Measurements from ENCODE around the gene USP47.

The USP47 gene

DNA sequence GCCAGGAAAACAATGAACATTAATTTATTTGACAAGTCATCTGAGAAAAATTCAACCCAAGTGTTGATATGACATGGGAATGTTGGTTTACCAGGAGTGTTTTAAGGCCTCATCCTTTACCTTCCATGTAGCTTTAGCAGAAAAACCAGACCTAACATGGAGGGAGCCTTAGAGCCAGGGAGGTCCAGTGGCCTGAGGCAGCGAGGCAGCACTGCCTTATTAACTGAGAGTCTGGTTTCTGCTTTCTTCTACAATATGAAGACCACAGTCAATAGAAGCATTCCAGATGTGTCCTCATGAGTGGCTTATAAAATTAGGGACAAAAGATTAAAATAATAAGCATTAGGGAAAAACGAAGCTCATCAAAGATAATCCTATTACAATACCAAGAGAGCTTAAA is 105.1 kb downstream of the USP47 start:
- DNase-seq (ENCODE audit: low read depth) = no peak
- no peak overlapping the region for H3K4me3 ChIP-seq (ENCODE audit: low read length)

DNA sequence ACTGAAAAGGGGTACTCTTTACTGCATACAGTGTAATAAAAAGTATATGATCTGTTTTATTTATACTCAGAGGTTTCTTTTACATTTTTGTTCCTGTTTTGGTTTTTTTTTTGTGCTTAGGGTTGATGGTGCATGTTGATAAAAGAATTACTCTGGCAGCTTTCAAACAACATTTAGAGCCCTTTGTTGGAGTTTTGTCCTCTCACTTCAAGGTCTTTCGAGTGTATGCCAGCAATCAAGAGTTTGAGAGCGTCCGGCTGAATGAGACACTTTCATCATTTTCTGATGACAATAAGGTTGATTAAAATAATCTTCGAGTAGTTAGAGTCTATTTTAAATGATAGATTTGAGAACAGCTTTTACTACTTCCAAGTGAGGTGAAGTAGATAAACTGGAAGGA is 106.1 kb downstream of the USP47 start:
- no peak overlapping the region for H3K4me3 ChIP-seq (ENCODE audit: low read length)
- TF ChIP-seq CTCF (IDR thresholded peaks at IDR 0.05; ENCODE audit: insufficient read depth, low read depth, low read length, missing control alignments) = no peak
- DNase-seq (ENCODE audit: low read depth) = no peak

More for the DNA sequence above, 105.1 kb downstream of the USP47 start:
- no peak for TF ChIP-seq CTCF (IDR thresholded peaks at IDR 0.05; ENCODE audit: insufficient read depth, low read depth, low read length, missing control alignments)

DNA sequence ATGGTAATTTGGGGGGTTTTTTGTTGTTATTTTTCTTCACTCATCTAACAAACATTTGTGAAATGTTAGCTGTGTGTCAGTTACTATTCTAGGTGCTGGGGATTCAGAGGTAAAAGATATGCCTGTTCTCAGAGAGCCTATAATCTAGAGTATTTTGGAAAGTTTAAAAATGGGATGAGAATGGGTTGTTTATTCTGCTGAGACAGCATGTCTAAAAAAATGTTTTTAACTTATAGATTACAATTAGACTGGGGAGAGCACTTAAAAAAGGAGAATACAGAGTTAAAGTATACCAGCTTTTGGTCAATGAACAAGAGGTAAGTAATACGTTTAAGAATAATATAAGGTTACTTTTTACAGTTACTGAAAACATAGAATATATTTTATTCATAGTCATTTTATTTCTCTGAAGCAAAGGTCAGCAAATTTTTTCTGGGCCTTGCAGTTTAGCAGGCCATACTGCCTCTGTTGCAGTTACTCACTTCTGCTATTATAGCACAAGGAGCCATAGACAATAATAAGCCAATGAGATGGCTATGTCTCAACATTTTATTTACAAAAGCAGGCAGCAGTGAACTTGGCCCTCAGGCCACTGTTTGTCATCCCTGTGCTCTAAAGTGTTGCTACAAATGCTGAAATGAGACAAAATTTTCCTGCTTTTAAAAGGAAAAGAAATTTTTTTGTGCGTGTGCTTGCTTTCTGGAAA is 106.6 kb downstream of the USP47 start:
- H3K4me3 ChIP-seq (ENCODE audit: low read length) = no peak overlapping the region
- no peak for TF ChIP-seq CTCF (IDR thresholded peaks at IDR 0.05; ENCODE audit: insufficient read depth, low read depth, low read length, missing control alignments)
- DNase-seq (ENCODE audit: low read depth) = peak; percentile 54

GRCh38 chr11:11949482-11949881 is 107.7 kb downstream of the USP47 start:
- DNase-seq (ENCODE audit: low read depth) = no peak
- TF ChIP-seq CTCF (IDR thresholded peaks at IDR 0.05; ENCODE audit: insufficient read depth, low read depth, low read length, missing control alignments) = no peak
- H3K4me3 ChIP-seq (ENCODE audit: low read length) = no peak overlapping the region

- TF ChIP-seq CTCF (IDR thresholded peaks at IDR 0.05; ENCODE audit: insufficient read depth, low read depth, low read length, missing control alignments) = no peak
Observed at GRCh38 chr11:11952036-11952435, 110.3 kb downstream of the USP47 start.

DNA sequence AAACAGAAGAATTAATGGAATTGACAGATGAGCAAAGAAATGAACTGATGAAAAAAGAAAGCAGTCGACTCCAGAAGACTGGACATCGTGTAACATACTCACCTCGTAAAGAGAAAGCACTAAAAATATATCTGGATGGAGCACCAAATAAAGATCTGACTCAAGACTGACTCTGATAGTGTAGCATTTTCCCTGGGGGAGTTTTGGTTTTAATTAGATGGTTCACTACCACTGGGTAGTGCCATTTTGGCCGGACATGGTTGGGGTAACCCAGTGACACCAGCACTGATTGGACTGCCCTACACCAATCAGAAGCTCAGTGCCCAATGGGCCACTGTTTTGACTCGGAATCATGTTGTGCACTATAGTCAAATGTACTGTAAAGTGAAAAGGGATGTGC is 114.2 kb downstream of the USP47 start:
- H3K4me3 ChIP-seq (ENCODE audit: low read length) = no peak overlapping the region
- no peak for DNase-seq (ENCODE audit: low read depth)
- TF ChIP-seq CTCF (IDR thresholded peaks at IDR 0.05; ENCODE audit: insufficient read depth, low read depth, low read length, missing control alignments) = no peak

More at GRCh38 chr11:11952036-11952435, 110.3 kb downstream of the USP47 start:
- no peak for DNase-seq (ENCODE audit: low read depth)
- no peak overlapping the region for H3K4me3 ChIP-seq (ENCODE audit: low read length)

Measured in epithelial cell of esophagus (primary cell).